Mammary epithelial cell (primary cell): ENCODE results near the gene MB.

Experiments
- CTCF ChIP-seq, 2 donors: IDR thresholded peaks in 1 of 2; conservative IDR thresholded peaks in 1 of 2; 2 replicates each; pipeline ENCODE4 v1.5.1; 2011 to 2012; ENCODE audit warnings: inconsistent platforms in 2 of 2, low read length in 2 of 2, mild to moderate bottlenecking in 2 of 2, control low read depth in 1 of 2, low read depth in 1 of 2; ENCODE audit not compliant: insufficient read depth in 1 of 2; ENCODE audit errors: extremely low read depth in 1 of 2
- EZH2 ChIP-seq: IDR thresholded peaks from 2 replicates; pipeline ENCODE4 v1.6.1; 2012; ENCODE audit warnings: low read length, inconsistent platforms, borderline replicate concordance

DNA sequence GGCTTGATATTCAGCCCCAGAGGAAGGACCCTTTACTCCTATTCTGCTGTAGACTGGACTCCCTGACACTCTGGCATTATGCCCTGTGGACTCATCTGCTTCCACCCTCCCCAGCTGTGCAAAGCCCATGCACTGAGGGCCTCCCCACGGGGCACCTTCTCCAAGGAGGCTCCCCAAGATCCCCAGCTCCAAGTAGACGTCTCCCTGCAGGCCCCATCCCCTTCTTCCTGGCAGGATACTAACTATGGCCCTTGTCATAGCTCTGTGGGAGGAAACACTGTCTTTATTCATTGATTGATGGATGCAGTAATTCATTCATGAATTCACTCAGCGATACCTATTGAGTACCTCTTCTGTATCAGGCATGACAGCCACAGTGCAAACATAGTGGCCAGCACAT is 15.8 kb upstream of the MB start:
- TF ChIP-seq CTCF (conservative IDR thresholded peaks at IDR 0.05 in 1 of 2, IDR thresholded peaks at IDR 0.05 in 1 of 2; ENCODE audit: extremely low read depth in 1 of 2, insufficient read depth in 1 of 2, low read depth in 1 of 2, low read length in 2 of 2) (no peak), EZH2 (no peak)
